Gastrocnemius medialis (tissue), 4 donors: Measurements from ENCODE around the gene DGCR2.

Source experiments
- POLR2A ChIP-seq, 2 donors: fragments of 450-650 bp; IDR thresholded peaks; one replicate each; pipeline ENCODE4 v1.6.1; 2017; ENCODE audit warnings: antibody characterized with exemption in 2 of 2, mild to moderate bottlenecking in 2 of 2, moderate library complexity in 2 of 2
- TF ChIP-seq, protein P1 (sequence below), 5 experiments: fragments of 450-650 bp in 3 of 5; fragments of 200-600 bp in 2 of 5; sonication (generic) in 2 of 5; IDR thresholded peaks in 4 of 5; conservative IDR thresholded peaks in 1 of 5; 1 replicate in 4 of 5; 2 replicates in 1 of 5; pipeline ENCODE4 v1.5.1; 2016 to 2019; ENCODE audit warnings: antibody characterized with exemption in 5 of 5, mild to moderate bottlenecking in 3 of 5, moderate library complexity in 3 of 5

DNA sequence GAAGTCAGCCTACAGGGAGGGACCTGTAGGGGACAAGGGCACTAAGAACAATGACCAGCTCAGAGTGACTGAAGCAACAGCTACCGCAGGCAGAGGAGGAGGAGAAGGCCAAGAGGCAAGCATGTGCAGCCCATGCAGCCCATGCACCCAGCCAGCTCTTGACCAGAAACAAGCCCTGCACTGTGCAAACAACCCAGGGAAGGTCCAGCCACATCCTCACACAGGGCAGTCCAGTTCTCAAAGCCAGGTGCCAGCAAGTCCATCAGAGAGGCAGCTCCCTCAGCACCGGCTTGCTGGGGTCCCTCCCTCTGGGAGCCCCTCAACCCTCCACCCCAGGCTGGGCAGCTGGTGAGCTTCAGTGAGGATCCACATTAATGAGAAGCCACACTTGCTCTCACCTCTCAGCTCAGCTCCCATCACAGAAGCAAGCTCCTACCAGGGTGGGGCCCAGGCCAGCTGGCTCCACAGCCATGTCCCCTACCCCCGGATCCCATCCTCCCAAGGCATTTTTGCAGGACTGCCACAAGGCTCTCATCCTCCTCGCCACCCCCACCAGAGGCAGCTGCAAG, 7.1 kb downstream of the DGCR2 start:
- TF ChIP-seq, protein P1, sequence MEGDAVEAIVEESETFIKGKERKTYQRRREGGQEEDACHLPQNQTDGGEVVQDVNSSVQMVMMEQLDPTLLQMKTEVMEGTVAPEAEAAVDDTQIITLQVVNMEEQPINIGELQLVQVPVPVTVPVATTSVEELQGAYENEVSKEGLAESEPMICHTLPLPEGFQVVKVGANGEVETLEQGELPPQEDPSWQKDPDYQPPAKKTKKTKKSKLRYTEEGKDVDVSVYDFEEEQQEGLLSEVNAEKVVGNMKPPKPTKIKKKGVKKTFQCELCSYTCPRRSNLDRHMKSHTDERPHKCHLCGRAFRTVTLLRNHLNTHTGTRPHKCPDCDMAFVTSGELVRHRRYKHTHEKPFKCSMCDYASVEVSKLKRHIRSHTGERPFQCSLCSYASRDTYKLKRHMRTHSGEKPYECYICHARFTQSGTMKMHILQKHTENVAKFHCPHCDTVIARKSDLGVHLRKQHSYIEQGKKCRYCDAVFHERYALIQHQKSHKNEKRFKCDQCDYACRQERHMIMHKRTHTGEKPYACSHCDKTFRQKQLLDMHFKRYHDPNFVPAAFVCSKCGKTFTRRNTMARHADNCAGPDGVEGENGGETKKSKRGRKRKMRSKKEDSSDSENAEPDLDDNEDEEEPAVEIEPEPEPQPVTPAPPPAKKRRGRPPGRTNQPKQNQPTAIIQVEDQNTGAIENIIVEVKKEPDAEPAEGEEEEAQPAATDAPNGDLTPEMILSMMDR (IDR thresholded peaks at IDR 0.05 in 4 of 5, conservative IDR thresholded peaks at IDR 0.05 in 1 of 5): no peak
- no peak for TF ChIP-seq POLR2A (IDR thresholded peaks at IDR 0.05)
